T-helper 1 cell treated with Interleukin-12 subunit alpha and Interleukin-12 subunit beta and Interleukin-4 antibody, amounts not matched to agents 30 ng/mL and 1 ng/mL, for 36 hours (primary cell): ENCODE results near the gene CCDC136. TPM values are rescaled to one million over a fixed set of nuclear protein-coding genes. Genes with fewer than 3 reads are reported as not detected.

ENCODE experiments used
- intact Hi-C: fragments of 100-400 bp; cut with micrococcal nuclease; formaldehyde crosslinking; loops from one replicate; pipeline ENCODE4 v1.15.1; 2024
- total RNA-seq: library from RNA; stranded (reverse); gene quantifications from 2 replicates; pipeline ENCODE4 v1.2.3, GENCODE V29; 2022

Gene CCDC136
- total RNA-seq, 1 donor from 2014 or later = 5.3 TPM

- intact Hi-C loops = loop anchor here (1.0 kb wide), 3 partner anchors 20 to 249 kb away; partner anchors contain the start of gene ATP6V1F
Observed at GRCh38 chr7:128841921-128842673, 50.3 kb downstream of the CCDC136 start.

- intact Hi-C loops = loop anchor here (1.0 kb wide), 3 partner anchors 19 to 248 kb away; partner anchors contain the start of gene ATP6V1F
Observed at GRCh38 chr7:128842674-128843641, 51.2 kb downstream of the CCDC136 start.

GRCh38 chr7:128843938-128844621 lies 52.3 kb downstream of the CCDC136 start:
- intact Hi-C loops = no loop called here

- intact Hi-C loops = no loop called here
Observed at GRCh38 chr7:128844777-128845311, 53.1 kb downstream of the CCDC136 start.

GRCh38 chr7:128845475-128845874 lies 53.7 kb downstream of the CCDC136 start:
- intact Hi-C loops = no loop called here

GRCh38 chr7:128845987-128846386 lies 54.2 kb downstream of the CCDC136 start:
- intact Hi-C loops = no loop called here

GRCh38 chr7:128846781-128847444 lies 55.1 kb downstream of the CCDC136 start:
- intact Hi-C loops = no loop called here

GRCh38 chr7:128847721-128848211 lies 56.0 kb downstream of the CCDC136 start:
- intact Hi-C loops = no loop called here

GRCh38 chr7:128848289-128849155 lies 56.8 kb downstream of the CCDC136 start:
- intact Hi-C loops = no loop called here

- intact Hi-C loops = no loop called here
Observed at GRCh38 chr7:128849156-128849515, 57.4 kb downstream of the CCDC136 start.

- intact Hi-C loops = no loop called here
Observed at GRCh38 chr7:128849804-128850490, 58.2 kb downstream of the CCDC136 start.

- intact Hi-C loops = no loop called here
Observed at GRCh38 chr7:128852537-128853254, 60.9 kb downstream of the CCDC136 start.

GRCh38 chr7:128853799-128854198 lies 62.0 kb downstream of the CCDC136 start:
- intact Hi-C loops = no loop called here

GRCh38 chr7:128854396-128854795 lies 62.6 kb downstream of the CCDC136 start:
- intact Hi-C loops = no loop called here

GRCh38 chr7:128855559-128855958 lies 63.8 kb downstream of the CCDC136 start:
- intact Hi-C loops = no loop called here

- intact Hi-C loops = no loop called here
Observed at GRCh38 chr7:128856001-128856718, 64.4 kb downstream of the CCDC136 start.

GRCh38 chr7:128858380-128859231 lies 66.8 kb downstream of the CCDC136 start:
- intact Hi-C loops = no loop called here
